GM23338 (cell line): ENCODE measurements around the gene YBX1. TPM values are rescaled to one million over a fixed set of nuclear protein-coding genes. Genes with fewer than 3 reads are reported as not detected.
A peak's percentile ranks its signal among the peaks of the same experiment; 100 is the strongest.

Experiments used
- ATAC-seq: fragments of 200-7000 bp; cut with Tn5 transposase; 3 replicates; pipeline ENCODE4 v1.9.1; 2020
- DNase-seq: peaks from one replicate; pipeline ENCODE4 v3.0.0-alpha.2; 2015; ENCODE audit warnings: low spot score
- H2AFZ ChIP-seq: fragments of 200-600 bp; sonication (generic); 2 replicates; pipeline ENCODE4 v1.8.0; 2016; ENCODE audit warnings: antibody characterized with exemption, mild to moderate bottlenecking, moderate library complexity
- H3F3A ChIP-seq: fragments of 200-600 bp; sonication (generic); replicated peaks from 2 replicates; pipeline ENCODE4 v1.8.0; 2017; ENCODE audit warnings: antibody characterized with exemption, mixed run types, low read depth
- H3K27ac ChIP-seq: fragments of 200-600 bp; sonication (generic); 2 replicates; pipeline ENCODE4 v1.6.1; 2016; ENCODE audit warnings: low read depth
- H3K27me3 ChIP-seq: fragments of 200-600 bp; sonication (generic); 2 replicates; pipeline ENCODE4 v1.8.0; 2016; ENCODE audit warnings: mild to moderate bottlenecking, mixed run types, moderate library complexity; ENCODE audit not compliant: insufficient read depth
- H3K36me3 ChIP-seq: fragments of 200-600 bp; sonication (generic); 2 replicates; pipeline ENCODE4 v1.8.0; 2016; ENCODE audit warnings: mild to moderate bottlenecking; ENCODE audit not compliant: insufficient read depth
- H3K4me1 ChIP-seq: fragments of 200-600 bp; sonication (generic); 2 replicates; pipeline ENCODE4 v1.8.0; 2016; ENCODE audit warnings: mild to moderate bottlenecking, moderate library complexity; ENCODE audit not compliant: insufficient read depth
- H3K4me2 ChIP-seq: fragments of 200-600 bp; sonication (generic); 2 replicates; pipeline ENCODE4 v1.7.1; 2017; ENCODE audit warnings: mixed run types
- H3K4me3 ChIP-seq: fragments of 200-600 bp; sonication (generic); 2 replicates; pipeline ENCODE4 v1.6.1; 2016; ENCODE audit warnings: mixed run types
- H3K79me2 ChIP-seq: fragments of 200-600 bp; sonication (generic); replicated peaks from 2 replicates; pipeline ENCODE4 v1.8.0; 2017; ENCODE audit warnings: mild to moderate bottlenecking; ENCODE audit not compliant: insufficient read depth
- H3K9me2 ChIP-seq: fragments of 200-600 bp; sonication (generic); 2 replicates; pipeline ENCODE4 v1.8.0; 2017; ENCODE audit not compliant: insufficient read depth
- H4K20me1 ChIP-seq: fragments of 200-600 bp; sonication (generic); replicated peaks from 2 replicates; pipeline ENCODE4 v1.8.0; 2017; ENCODE audit warnings: mild to moderate bottlenecking; ENCODE audit not compliant: insufficient read depth
- H3K27ac Mint-ChIP-seq: 2 replicates; pipeline ENCODE4 v1.8.0; 2020; ENCODE audit warnings: inconsistent platforms, mild to moderate bottlenecking, moderate library complexity, mixed read lengths
- H3K27me3 Mint-ChIP-seq: 3 replicates; pipeline ENCODE4 v1.8.0; 2022; ENCODE audit warnings: low read depth, mild to moderate bottlenecking, moderate library complexity, mixed read lengths, inconsistent platforms; ENCODE audit not compliant: insufficient read depth, poor library complexity
- H3K36me3 Mint-ChIP-seq: 3 replicates; pipeline ENCODE4 v1.8.0; 2021; ENCODE audit warnings: low read depth, mild to moderate bottlenecking, inconsistent platforms, moderate library complexity, mixed read lengths
- H3K4me1 Mint-ChIP-seq: 3 replicates; pipeline ENCODE4 v1.8.0; 2020; ENCODE audit warnings: mild to moderate bottlenecking, inconsistent platforms, mixed read lengths
- H3K4me3 Mint-ChIP-seq: 3 replicates; pipeline ENCODE4 v1.8.0; 2021; ENCODE audit warnings: moderate library complexity, mild to moderate bottlenecking, inconsistent platforms, mixed read lengths
- H3K9me3 Mint-ChIP-seq: 3 replicates; pipeline ENCODE4 v1.8.0; 2020; ENCODE audit warnings: moderate library complexity, mild to moderate bottlenecking, inconsistent platforms, mixed read lengths
- CREB1 ChIP-seq: fragments of 250-450 bp; sonication (Bioruptor Pico); IDR thresholded peaks from 2 replicates; pipeline ENCODE4 v1.5.0; 2020; ENCODE audit warnings: low read depth, mild to moderate bottlenecking, moderate library complexity
- ETS1 ChIP-seq: IDR thresholded peaks from 2 replicates; pipeline ENCODE4 v1.6.1; 2016; ENCODE audit warnings: antibody characterized with exemption
- POLR2AphosphoS5 ChIP-seq: IDR thresholded peaks from 2 replicates; pipeline ENCODE4 v1.6.1; 2016; ENCODE audit warnings: antibody characterized with exemption, low read depth
- STAT1 ChIP-seq: IDR thresholded peaks from one replicate; pipeline ENCODE4 v1.6.1; 2016; ENCODE audit warnings: antibody characterized with exemption; ENCODE audit not compliant: unreplicated experiment
- ZNF462 ChIP-seq: fragments of 250-450 bp; sonication (Bioruptor Pico); IDR thresholded peaks from 2 replicates; pipeline ENCODE4 v1.5.0; 2020; ENCODE audit warnings: mild to moderate bottlenecking, moderate library complexity
- polyA plus RNA-seq: library from polyadenylated mRNA; unstranded; fragments of >200 nt; fragmentation: Nextera tagmentation; extraction: Ambion mirVana; gene quantifications from 2 replicates; pipeline ENCODE4 v1.2.1, GENCODE V29; 2016
- total RNA-seq: library from RNA; depleted of rRNA; stranded (reverse); fragments of >200 nt; shearing (Covaris generic); gene quantifications from 2 replicates; pipeline ENCODE4 v1.2.3, GENCODE V29; 2014

The YBX1 gene
- total and polyA plus RNA-seq, 2 experiments from 2014 or later, result 1,282 to 1,441 TPM

- DNase-seq (no peak), ATAC-seq (no peak)
- Histone ChIP-seq H3K4me3 (peak overlapping the region; percentile 99), H2AFZ (peak overlapping the region; percentile 92), H3K36me3 (peaks cover 17% of the 10 kb centered on the region; the same call in 1 of the 2 replicates), H3K79me2 (peaks cover 34% of the 10 kb centered on the region), H4K20me1 (peaks cover 10% of the 10 kb centered on the region), H3K4me2 (peak overlapping the region; percentile 98; the same call in 1 of the 2 replicates), H3F3A (peaks cover 10% of the 10 kb centered on the region; the same call in 1 of the 2 replicates), H3K27ac (no peak overlapping the region), H3K4me1 (peaks cover 12% of the 10 kb centered on the region), H3K9me2 (no peaks in the 10 kb centered on the region), H3K27me3 (peaks cover 5% of the 10 kb centered on the region; the same call in 1 of the 2 replicates)
- no peak for TF ChIP-seq ZNF462 (CRISPR knock-in tag)
- no peak for TF ChIP-seq POLR2AphosphoS5
- peaks cover 9% of the 10 kb centered on the region for H3K4me1 Mint-ChIP-seq
- peaks cover 3% of the 10 kb centered on the region for H3K27me3 Mint-ChIP-seq
- no peaks in the 10 kb centered on the region for H3K9me3 Mint-ChIP-seq
- peaks cover 17% of the 10 kb centered on the region for H3K36me3 Mint-ChIP-seq
- no peak overlapping the region for H3K27ac Mint-ChIP-seq
- peak overlapping the region; percentile 94 for H3K4me3 Mint-ChIP-seq
Measured at GRCh38 chr1:42657201-42657600, 25.0 kb upstream of the YBX1 start.

DNA sequence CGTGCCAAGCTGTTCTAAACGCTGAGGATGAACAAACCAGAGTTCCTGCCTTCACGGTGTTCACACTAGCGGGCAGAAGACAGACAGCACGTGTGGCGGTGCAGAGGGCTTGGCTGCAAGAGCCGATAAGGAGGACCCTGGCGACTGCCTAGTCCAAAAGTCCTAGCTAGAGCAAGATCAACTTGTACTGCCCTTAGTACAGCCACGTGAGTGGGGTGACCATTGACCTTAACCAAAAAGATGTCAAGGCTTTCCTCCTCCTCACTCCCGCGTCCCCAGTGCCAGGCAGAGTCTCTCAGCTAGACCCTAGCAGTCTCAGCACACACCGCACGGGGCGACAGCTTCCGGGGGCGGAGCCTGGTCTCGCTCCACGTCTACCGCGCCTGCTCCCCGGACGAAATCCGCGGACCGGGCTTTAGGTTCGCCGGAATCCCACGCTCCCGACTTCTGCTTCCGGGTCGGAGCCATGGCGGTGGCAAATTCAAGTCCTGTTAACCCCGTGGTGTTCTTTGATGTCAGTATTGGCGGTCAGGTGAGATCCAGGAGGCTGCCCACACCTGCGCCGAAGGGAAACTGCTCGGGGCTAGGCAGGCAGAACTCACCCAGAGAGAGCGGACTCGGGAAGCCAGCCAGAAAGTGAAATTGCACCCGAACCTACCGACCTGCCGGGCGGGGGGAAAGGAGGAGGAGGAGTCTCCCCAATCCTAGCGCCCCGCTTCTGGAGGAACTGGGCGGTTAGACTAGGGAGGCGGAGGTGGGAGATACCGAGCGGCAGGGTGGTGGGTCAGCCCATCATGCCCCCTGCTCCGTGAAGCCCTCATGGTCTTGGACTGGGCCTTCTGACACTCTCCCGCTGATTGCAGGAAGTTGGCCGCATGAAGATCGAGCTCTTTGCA lies 24.0 kb upstream of the YBX1 start, which contains the start of gene PPIH:
Gene PPIH (plus strand): TSS at position 443 of the 896 bp plus-strand sequence. CDS start 24 bp downstream, at position 467.
- peaks cover 19% of the 10 kb centered on the region for H3K36me3 Mint-ChIP-seq
- ATAC-seq (peak; percentile 98), DNase-seq (peak; percentile 98)
- H3K27ac Mint-ChIP-seq, result peak within 1 kb of the TSS; percentile 97
- no peaks in the 10 kb centered on the region for H3K9me3 Mint-ChIP-seq
- Histone ChIP-seq H3K9me2 (no peaks in the 10 kb centered on the region), H4K20me1 (peaks cover 10% of the 10 kb centered on the region), H3K4me1 (peaks cover 12% of the 10 kb centered on the region), H3K4me3 (peak within 1 kb of the TSS; percentile 99), H3K4me2 (peak within 1 kb of the TSS; percentile 98), H3F3A (peaks cover 10% of the 10 kb centered on the region; the same call in 1 of the 2 replicates), H3K79me2 (peaks cover 37% of the 10 kb centered on the region), H3K27ac (peak within 1 kb of the TSS; percentile 94; the same call in 1 of the 2 replicates), H2AFZ (peak within 1 kb of the TSS; percentile 98), H3K36me3 (peaks cover 19% of the 10 kb centered on the region; the same call in 1 of the 2 replicates), H3K27me3 (no peaks in the 10 kb centered on the region; the same call in 1 of the 2 replicates)
- H3K4me3 Mint-ChIP-seq, result peak within 1 kb of the TSS; percentile 94
- H3K27me3 Mint-ChIP-seq, result peaks cover 3% of the 10 kb centered on the region
- TF ChIP-seq CREB1 (peak; percentile 87), ETS1 (peak; percentile 59; the same call in 1 of the 2 replicates), STAT1 (no peak), POLR2AphosphoS5 (peak; percentile 95)
- peaks cover 9% of the 10 kb centered on the region for H3K4me1 Mint-ChIP-seq
